Measurements from ENCODE around the gene BST1.

The BST1 gene

GRCh38 chr4:15702941-15703403 is at the start of gene BST1:
BST1 (plus strand) TSS chr4:15703065; CDS start chr4:15703145, 80 bp downstream.
- no peak for DNase-seq (ENCODE audit: low read depth)

GRCh38 chr4:15653420-15653819 is 49.4 kb upstream of the BST1 start:
- no peak for DNase-seq (ENCODE audit: low read depth)

GRCh38 chr4:15653864-15654592 is 48.8 kb upstream of the BST1 start:
- no peak for DNase-seq (ENCODE audit: low read depth)

- no peak for DNase-seq (ENCODE audit: low read depth)
Observed at GRCh38 chr4:15654593-15655222, 48.2 kb upstream of the BST1 start.

- peak; percentile 71 for DNase-seq (ENCODE audit: low read depth)
Observed at GRCh38 chr4:15655223-15656037, 47.4 kb upstream of the BST1 start, which contains the start of gene FBXL5. FBXL5 (minus strand) TSS chr4:15655357; CDS start chr4:15655287, 70 bp downstream.

GRCh38 chr4:15656038-15656470 is 46.8 kb upstream of the BST1 start:
- no peak for DNase-seq (ENCODE audit: low read depth)

- DNase-seq (ENCODE audit: low read depth), result no peak
Observed at GRCh38 chr4:15657366-15657765, 45.5 kb upstream of the BST1 start.

- DNase-seq (ENCODE audit: low read depth), result no peak
Observed at GRCh38 chr4:15658136-15658770, 44.6 kb upstream of the BST1 start.

- no peak for DNase-seq (ENCODE audit: low read depth)
Observed at GRCh38 chr4:15658781-15659180, 44.1 kb upstream of the BST1 start.

GRCh38 chr4:15659768-15660570 is 42.9 kb upstream of the BST1 start:
- no peak for DNase-seq (ENCODE audit: low read depth)

- no peak for DNase-seq (ENCODE audit: low read depth)
Observed at GRCh38 chr4:15665753-15666365, 37.0 kb upstream of the BST1 start.

GRCh38 chr4:15667006-15667405 is 35.9 kb upstream of the BST1 start:
- no peak for DNase-seq (ENCODE audit: low read depth)

GRCh38 chr4:15668566-15669435 is 34.1 kb upstream of the BST1 start:
- DNase-seq (ENCODE audit: low read depth), result no peak

- DNase-seq (ENCODE audit: low read depth), result no peak
Observed at GRCh38 chr4:15670576-15670975, 32.3 kb upstream of the BST1 start.

- no peak for DNase-seq (ENCODE audit: low read depth)
Observed at GRCh38 chr4:15672101-15672500, 30.8 kb upstream of the BST1 start.

GRCh38 chr4:15673337-15673736 is 29.5 kb upstream of the BST1 start:
- no peak for DNase-seq (ENCODE audit: low read depth)

- DNase-seq (ENCODE audit: low read depth), result no peak
Observed at GRCh38 chr4:15674046-15674445, 28.8 kb upstream of the BST1 start.

- DNase-seq (ENCODE audit: low read depth), result no peak
Observed at GRCh38 chr4:15674926-15675325, 27.9 kb upstream of the BST1 start.

- DNase-seq (ENCODE audit: low read depth), result no peak
Observed at GRCh38 chr4:15675356-15675755, 27.5 kb upstream of the BST1 start.

GRCh38 chr4:15676039-15676438 is 26.8 kb upstream of the BST1 start:
- DNase-seq (ENCODE audit: low read depth), result no peak
